DMS 273 treated with DMSO at 0.1 percent for 48 hours (cell line): ENCODE results near the gene AKIRIN2.
"Not testable (repeated sequence)": the region's sequence is repeated elsewhere in the genome, so short reads cannot be mapped to it uniquely, and the experiment has no call there.

Source experiments
- DNase-seq: peaks from one replicate; lab custom pipeline; 2025; lab: John Stamatoyannopoulos, UW

The AKIRIN2 gene

DNA sequence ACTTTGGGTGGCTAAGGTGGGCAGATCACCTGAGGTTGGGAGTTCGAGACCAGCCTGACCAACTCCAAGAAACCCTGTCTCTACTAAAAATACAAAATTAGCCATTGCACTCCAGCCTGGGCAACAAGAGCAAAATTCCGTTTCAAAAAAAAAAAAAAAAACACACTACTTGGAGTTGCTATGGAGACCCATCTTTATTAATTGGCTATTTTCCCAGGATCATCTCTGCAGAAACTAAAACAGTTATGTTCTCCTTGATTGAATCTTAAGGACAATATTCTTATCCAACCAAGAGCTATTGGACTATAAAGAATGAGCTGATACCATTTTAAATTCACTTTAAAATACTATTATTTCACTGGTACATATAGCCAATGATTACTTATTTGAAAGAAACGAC is 14.7 kb downstream of the AKIRIN2 start:
- no peak for DNase-seq

DNA sequence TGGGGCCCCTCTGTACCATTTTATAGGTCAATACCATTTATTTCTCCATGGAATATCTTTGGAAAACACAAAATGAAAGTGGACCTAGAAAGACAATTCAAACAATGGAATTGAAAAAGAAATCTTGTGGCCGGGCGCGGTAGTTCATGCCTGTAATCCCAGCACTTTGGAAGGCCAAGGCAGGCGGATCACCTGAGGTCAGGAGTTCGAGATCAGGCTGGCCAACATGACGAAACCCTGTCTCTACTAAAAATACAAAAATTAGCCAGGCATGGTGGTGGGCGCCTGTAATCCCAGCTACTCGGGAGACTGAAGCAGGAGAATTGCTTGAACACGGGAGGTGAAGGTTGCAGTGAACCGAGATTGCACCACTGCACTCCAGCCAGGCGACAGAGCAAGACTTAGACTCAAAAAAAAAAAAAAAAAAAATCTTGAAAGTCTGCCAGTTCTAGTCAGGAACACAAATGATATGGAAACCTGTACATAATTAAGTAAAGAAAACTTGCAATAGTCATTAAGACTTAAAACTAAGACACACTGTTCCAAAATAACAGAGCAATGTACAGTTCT is 15.3 kb downstream of the AKIRIN2 start:
- DNase-seq: not testable (repeated sequence)

DNA sequence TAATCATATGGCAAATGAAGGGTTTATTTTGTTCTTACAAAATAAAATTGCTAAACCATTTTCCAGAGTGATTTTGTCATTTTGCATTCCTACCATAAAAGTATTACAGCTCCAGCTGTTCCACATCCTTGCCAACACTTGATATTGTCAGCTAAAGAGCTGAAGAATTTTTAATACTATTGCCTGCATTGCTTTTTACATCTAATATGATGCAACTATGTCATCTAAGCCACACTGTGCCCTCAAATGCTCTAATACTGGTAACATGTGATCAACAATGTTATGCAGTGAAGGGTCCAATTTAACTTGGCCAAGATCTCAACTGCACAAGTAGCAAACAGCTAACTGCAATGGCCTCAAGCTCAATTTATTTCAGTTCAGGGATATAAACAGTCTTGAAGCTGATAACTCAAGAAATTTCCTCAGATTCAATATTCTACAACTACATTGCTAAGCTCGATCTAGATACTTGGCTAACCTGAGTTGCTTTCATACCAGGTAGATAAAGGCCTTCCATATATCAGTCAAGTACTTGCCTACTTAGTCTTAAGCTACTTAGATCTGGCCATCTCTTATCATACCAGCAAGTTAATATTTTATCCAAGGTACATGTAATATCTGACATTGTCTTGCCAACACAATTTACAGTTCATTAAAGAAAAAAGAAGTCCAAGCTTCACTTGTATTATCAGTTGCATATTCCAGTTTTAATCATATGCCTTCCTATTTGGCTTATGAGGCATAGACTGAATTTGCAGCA is 17.0 kb downstream of the AKIRIN2 start:
- DNase-seq: no peak

DNA sequence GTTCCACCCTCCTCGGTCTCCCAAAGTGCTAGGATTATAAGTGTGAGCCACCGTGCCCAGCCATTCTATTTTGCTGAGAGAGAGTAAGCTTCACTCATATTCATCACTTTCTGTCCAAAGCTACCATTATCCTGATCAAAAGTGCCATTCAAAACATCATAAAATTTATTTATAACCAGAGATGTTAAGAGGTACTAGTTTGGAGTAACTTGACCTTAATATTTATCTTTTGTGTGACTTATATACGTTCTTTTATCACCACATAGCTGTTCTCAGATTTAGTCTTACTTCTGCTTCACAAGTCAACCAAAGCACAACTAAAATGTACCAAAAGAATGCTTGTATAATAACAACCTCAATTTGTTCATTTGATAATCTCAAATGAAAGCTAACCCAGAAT is 18.1 kb downstream of the AKIRIN2 start:
- DNase-seq: no peak

DNA sequence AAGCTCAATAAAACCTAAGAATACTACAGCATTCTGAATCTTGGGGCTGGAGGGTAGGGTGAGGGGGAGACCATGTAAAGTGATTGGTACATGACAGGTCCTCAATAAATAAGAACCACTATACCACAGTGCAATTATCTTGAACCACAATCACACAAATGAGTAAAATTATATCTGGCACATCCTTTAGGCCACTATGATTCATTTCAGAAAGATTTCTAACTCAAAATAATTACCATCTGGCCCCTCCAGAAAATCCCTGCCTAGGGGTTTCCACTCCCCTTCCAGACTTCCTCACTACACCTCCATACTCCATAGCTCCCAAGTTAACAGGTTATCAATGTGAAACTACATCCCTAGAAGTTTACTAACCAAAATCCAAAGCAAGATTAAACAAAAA is 19.7 kb downstream of the AKIRIN2 start:
- no peak for DNase-seq

DNA sequence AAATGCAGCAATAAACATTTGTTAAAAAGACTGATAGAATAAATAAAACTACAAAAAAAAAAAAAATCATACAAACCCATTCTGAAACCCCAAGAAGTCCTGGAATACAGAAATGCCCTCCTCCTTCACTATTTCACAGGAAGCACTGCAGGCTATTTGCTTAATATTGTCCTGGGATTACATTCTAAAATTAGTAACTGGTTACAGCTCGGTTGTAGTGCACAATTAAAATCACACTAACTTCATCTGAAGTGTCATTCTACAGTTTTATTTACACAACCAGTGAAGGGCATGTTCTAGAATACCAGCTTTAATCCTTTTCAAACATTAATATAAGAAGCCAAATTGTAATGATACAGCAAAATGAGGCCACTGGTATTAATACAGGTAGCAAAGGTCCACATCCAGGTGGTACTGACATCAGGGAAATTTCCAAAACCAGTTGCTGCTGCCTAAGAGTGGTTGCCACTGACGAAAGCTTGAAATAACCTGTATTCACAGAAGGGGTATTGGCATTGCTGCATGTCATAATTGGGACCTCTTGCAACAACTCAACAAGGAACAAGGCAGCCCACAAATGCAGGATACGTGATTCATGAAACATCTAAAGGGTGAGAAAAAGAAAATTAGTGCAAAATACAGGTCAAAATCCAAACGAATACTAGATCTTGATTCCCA is 26.9 kb downstream of the AKIRIN2 start:
- DNase-seq: no peak

DNA sequence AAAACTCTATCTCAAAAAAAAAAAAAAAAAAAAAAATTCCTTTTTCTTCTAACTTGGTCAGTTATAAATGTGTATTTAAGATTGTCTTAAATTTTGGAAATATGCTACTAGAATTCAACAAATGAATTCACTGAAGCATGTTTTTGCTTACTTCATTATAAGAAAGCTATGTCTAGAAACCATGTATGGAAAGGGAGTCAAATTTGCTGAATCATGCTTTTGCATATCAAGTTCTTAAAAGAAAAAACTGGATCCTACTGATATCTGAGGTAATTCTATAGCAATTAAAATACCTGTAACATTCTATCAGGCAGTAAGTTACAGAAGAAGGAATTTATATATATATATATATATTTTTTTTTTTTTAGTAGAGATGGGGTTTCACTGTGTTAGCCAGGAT is 27.7 kb downstream of the AKIRIN2 start:
- DNase-seq: no peak

DNA sequence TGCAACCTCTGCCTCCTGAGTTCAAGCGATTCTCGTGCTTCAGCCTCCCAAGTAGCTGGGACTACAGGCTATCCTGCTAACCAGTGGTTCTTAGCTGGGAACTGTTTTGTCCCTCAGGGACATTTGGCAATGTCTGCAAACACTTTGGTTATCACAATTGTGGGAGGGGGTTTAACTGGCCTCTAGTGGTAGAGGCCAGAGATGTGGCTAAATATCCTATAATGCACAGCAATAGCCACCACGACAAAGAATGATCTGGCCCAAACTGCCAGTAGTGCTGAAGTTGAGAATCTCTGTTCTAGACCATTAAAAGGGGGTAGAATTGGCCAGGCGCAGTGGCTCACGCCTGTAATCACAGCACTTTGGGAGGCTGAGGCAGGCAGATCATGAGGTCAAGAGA is 28.8 kb downstream of the AKIRIN2 start:
- DNase-seq: no peak

DNA sequence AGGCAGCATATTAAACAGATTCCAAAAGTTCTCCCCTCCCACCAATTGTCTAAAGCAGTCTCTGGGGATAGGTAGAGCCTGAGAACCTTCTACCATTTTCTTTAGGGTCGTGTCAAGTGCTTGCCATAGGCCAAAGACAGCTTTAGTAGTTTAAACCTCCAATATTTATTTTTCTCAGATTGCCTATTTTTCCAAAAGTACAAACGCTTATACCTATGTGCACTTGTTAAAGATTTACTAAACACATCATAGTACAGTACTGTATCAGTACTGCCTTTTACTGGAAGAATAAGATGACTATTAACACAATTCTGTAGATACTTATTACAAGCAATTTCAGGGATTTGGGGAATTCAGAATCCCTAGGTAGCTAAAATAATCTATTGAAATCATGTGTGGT is 29.4 kb downstream of the AKIRIN2 start:
- DNase-seq: no peak

DNA sequence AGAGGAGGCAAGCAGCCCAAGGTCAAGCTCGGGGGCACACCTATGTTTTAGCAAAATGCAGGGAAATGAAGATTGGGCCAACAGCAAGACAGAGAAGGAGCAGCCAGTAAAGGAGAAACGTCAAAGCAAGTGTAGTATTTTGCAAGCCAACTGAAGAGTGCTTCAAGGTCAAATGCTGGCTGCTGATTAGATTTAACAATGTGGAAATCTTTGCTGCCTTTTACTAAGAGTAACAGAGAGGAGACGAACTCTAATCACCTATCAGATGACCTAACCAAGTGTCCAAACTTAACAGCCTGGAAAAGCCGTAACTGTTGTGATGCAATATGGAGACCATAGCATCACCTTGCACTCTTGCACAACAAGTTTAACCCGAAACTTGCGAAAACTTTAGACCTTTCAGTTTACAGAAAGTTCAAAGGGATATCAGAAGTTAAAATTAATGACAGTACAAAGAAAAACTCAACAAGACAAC is 30.4 kb downstream of the AKIRIN2 start:
- no peak for DNase-seq

DNA sequence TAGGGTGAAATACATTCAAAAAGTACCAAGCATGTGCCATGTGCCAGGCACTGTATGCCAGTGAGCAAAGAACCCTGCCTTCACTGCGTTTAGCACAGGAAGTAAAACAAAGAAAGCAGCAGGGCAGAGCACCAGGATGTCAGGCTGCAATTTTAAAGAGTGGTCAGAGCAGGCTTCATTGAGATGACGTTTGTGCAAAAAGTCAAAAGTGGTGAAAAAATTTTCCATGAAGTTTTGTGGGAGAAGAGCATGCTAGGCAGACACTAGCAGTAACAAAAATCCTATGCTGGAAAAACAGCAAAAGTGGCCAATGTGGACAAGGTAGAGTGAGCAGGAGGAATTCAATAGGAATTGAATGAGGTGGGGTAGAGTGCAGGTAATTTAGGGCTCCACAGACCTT is 31.3 kb downstream of the AKIRIN2 start:
- no peak for DNase-seq

DNA sequence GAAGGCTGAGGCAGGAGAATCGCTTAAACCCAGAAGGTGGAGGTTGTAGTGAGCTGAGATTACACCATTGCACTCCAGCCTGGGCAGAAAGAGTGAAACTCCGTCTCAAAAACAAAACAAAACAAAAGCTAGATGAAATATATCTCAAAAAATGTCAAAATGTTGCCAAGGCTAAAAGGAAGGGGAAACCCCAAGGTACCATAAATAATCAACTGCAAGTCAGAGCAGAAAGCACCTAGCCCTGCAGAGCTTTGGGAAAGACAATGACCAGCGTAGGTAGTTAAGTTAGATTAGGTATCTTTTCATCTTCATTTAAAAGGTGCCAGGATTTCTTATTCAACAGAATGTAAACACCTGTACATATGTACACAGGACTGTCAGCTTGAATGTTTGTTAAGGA is 33.0 kb downstream of the AKIRIN2 start:
- no peak for DNase-seq

DNA sequence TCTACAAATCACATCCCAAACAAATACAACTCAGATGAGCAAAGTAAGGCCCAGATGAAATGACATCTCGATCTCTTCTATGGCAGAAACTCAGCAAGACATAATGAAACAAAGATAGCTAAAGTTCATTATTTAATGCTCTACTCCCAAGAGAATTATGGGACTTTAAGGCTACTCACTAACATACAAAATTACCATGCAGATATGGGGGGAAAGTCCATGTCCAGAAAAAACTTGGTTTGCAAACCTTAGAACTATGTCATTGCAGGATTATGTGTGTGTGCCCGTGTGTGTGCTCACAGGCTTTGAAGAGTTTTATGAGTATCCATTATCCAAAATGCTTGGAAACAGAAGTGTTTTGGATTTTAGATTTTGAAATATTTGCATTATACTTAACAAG is 34.0 kb downstream of the AKIRIN2 start:
- DNase-seq: no peak

DNA sequence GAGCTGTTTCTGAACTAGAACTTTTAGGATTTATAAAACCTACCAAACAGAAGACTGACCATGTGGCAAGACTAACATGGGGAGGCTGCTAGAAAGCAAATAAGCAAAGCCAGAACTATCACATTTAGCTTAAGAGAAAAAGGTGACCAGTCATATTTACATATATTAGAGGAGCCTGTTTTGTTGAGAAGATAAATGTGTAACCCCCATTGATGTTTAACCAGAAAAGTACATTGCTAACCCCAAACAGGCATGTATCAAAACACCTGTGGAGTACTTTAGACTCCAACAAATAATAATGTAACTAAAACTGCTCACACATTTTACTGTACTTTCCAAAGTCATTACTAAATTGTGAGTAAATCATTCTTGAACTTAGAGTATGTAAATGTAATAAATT is 35.0 kb downstream of the AKIRIN2 start:
- no peak for DNase-seq

DNA sequence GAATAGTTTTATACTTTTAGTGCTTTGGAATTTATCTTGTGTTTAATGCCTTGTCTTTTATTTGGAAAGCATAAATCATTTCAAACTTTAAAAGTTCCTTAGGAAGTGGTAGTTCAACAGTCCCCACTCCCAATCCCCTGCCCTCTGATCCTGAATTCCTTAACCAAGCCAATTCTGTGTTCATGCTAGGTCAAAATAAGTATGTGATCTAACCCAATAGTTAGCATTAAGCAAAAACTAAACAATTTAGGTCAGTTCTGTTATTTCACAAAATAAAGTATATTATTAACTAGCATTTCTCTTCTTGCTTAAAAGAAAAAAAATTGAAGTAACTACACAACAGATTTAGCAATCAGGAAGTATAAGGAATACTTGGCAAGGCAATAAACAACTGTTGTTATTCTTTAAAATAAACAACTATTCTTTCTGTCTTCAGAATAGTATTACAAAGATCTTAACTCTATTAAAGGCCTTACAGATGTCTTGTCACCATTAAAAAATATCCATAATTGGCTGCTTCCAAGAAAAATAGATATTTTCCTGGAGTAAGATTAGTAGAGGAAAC is 37.0 kb downstream of the AKIRIN2 start:
- DNase-seq: no peak

DNA sequence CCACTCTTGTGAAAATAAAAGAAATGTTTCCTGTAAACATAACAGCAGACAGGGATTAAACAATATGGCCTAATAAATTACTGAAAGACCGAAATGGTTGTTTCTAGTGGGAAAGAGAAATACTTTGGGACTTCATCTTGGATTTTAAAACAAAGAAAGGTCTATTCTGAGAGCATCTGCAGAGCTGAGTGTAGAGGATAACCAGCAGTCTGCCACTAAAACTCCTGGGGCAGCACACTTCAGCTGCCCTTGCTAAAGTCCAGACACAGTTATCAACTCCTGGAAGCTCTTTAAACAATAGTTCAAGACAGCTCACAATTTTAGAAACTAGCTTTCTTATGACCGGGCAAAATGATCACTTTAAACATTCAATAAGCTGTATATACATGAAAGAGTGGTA is 38.6 kb downstream of the AKIRIN2 start:
- no peak for DNase-seq

DNA sequence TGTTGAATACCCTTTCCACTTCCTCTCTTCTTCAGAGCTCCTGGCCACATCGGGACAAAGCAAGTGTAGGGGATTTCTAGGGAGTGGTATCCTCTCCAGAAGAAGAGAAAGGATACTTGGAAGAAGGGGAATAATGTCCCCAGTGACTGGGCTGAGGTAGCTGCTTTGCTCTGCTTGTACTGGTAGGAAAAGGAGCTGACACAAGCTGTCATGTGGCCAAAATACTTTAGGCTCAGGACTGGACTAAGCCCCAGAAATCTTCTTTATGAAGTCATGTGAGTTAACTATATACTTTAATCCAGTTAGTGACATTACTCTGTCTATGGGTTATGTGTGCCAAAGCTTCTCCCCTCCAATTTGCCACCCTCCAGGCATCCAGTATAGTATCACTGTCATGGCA is 40.5 kb downstream of the AKIRIN2 start:
- no peak for DNase-seq

DNA sequence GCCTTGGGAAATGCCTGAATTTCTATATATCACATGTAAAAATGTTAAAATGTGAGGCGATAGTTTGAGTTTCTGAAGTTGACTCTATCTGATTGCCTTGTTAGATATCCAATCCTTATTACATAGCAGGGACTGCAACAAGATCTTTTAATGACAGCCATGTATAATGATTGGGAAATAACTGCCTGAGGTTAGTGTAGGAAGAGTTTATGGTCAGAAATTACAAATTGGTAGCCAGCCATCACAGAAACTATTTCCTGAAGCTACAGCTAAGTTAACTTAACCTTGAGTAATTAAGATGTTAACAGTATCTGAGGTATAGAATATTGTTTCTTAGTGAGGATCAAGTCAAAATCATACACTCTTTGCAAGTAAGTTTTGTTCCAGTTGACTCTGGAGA is 41.0 kb downstream of the AKIRIN2 start:
- no peak for DNase-seq

DNA sequence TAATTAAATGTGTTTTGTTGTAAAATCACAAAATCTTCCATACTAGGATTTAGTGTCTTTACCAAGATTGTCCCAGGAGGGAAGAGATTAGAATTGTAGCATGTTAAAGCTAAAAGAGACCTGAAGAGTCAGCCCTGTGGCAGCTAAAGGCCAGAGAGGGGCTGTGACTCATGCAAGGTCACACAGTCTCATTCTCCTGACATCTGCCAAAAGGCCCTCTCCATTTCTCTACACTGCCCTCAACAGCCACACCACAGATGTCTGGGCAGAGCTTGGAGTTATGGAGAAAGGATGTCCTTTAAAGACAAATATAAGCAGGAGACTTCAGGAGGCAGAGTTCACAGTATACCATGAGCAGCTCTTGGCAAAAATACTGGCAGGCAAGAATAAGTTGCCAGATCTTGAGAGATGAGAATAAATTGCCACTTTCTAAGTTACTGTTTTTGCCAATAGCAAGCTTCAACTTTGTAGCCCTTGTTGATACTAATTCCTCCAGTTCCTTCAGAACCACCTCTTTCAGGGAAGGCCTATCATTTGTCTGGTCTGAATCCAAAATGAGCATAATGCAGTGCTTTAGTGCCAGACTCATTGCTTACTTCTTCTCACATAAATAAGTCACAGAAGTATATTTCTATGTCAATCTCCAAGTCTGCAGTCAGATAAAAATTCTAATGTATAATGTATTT is 41.7 kb downstream of the AKIRIN2 start:
- DNase-seq: no peak

DNA sequence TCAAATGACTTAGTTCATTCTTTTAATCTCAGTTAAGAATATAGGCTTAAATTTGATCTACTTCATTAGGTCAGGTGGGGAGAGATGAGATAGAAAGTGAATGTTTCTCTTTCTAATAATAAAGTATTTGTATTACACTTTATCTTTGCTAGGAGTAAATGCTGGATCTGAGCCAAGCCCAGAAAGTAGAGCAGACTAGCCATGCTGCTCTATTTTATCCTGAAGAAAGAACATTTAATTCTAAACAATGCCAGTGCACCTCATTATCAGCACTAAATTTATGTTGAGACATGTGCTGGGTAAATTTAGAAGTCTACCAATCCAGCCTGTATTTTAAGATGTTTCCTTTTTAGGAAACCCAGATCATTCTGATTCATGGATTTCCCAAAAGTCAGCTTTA is 43.5 kb downstream of the AKIRIN2 start:
- no peak for DNase-seq

DNA sequence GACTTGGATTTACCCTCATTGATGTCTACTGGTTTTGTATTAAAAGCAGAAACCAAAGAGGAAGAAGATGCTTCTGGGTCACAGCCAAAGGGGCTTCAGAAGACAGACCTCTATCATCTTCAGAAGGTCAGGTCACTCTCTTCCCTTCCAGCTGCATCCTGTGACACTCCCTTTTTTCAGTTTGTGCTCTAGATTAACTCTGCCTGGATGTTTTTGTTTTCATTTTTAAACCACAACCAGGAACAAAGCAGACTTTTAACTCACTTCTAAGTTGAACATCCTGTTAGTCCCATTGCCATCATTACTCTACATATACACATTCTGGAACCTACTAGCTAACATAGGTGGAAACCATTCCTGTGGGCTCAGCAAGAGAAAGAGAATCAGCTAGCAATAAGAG is 45.2 kb downstream of the AKIRIN2 start:
- DNase-seq: no peak

DNA sequence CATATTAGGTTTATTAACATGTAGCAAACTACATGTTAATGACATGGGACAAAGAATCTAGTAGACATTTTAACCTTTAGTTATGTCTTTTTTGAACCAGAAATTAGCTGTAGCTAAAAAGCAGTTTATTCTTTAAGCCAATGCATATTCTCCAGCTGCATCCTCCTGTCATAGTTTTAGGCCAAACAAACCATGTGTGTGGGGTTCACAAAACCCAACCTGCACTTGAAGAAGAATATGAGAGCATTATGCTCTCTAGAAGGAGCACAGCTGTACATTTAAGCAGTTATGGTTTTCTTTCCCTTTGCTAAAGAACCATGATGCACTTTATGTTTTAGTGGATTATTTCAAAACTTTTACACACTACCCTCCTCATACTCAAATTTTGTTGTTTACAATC is 46.2 kb downstream of the AKIRIN2 start:
- DNase-seq: no peak
